Measurements from ENCODE around the gene ATP5F1E. TPM values are rescaled to one million over a fixed set of nuclear protein-coding genes. Genes with fewer than 3 reads are reported as not detected.

Gene ATP5F1E
- total RNA-seq, 1 donor from 2014 or later: 94.4 TPM

DNA sequence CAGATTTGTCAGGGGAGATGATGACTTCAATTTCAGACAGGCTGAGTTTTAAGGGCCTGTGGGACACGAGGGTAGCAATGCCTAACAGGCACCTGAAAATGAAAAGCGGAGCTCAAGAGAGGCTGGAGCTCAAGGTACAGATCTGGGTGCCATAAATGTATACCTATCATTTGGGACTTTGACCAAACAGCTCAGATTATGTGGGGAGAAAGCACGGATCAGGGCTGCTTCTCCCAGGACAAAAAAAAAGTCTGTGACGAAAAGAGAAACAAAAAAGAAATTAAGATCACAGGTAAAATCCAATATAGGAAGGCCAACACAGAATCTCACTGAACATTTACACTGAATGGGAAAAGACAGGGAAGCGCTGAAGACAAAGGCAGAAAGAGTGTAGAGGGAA, 8.5 kb upstream of the ATP5F1E start:
- Mint-ChIP-seq H3K27me3 (ENCODE audit: low read depth, unreplicated experiment) (no peaks in the 10 kb centered on the region), H3K9me3 (ENCODE audit: unreplicated experiment) (no peaks in the 10 kb centered on the region), H3K36me3 (ENCODE audit: low read depth, unreplicated experiment) (peaks cover 12% of the 10 kb centered on the region), H3K4me1 (ENCODE audit: low read depth, unreplicated experiment) (peaks cover 22% of the 10 kb centered on the region), H3K27ac (ENCODE audit: unreplicated experiment) (no peak overlapping the region), H3K4me3 (ENCODE audit: unreplicated experiment) (peak overlapping the region; percentile 73)
- no peaks in the 10 kb centered on the region for H3K27me3 ChIP-seq (ENCODE audit: insufficient read depth, low read length)
- no peaks in the 10 kb centered on the region for H3K4me1 ChIP-seq (ENCODE audit: insufficient read depth, low read length)
- TF ChIP-seq, protein P1, sequence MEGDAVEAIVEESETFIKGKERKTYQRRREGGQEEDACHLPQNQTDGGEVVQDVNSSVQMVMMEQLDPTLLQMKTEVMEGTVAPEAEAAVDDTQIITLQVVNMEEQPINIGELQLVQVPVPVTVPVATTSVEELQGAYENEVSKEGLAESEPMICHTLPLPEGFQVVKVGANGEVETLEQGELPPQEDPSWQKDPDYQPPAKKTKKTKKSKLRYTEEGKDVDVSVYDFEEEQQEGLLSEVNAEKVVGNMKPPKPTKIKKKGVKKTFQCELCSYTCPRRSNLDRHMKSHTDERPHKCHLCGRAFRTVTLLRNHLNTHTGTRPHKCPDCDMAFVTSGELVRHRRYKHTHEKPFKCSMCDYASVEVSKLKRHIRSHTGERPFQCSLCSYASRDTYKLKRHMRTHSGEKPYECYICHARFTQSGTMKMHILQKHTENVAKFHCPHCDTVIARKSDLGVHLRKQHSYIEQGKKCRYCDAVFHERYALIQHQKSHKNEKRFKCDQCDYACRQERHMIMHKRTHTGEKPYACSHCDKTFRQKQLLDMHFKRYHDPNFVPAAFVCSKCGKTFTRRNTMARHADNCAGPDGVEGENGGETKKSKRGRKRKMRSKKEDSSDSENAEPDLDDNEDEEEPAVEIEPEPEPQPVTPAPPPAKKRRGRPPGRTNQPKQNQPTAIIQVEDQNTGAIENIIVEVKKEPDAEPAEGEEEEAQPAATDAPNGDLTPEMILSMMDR (IDR thresholded peaks at IDR 0.05; ENCODE audit: insufficient read depth, low read depth, low read length): no peak
- no peak for TF ChIP-seq EZH2 (IDR thresholded peaks at IDR 0.05; ENCODE audit: insufficient read depth, low read length)
- FAIRE-seq (no peak), DNase-seq (ENCODE audit: low read depth) (no peak)
- peak overlapping the region; percentile 92 for H3K4me2 ChIP-seq (ENCODE audit: low read length)
- H3K27ac ChIP-seq (ENCODE audit: low read depth, low read length): no peak overlapping the region
- peaks cover 63% of the 10 kb centered on the region for H3K79me2 ChIP-seq (ENCODE audit: insufficient read depth, low read length)
- no peak overlapping the region for H2AFZ ChIP-seq (ENCODE audit: low read depth, low read length)
- peaks cover 16% of the 10 kb centered on the region for H4K20me1 ChIP-seq (ENCODE audit: insufficient read depth, low read length)
- H3K9ac ChIP-seq (ENCODE audit: low read length): no peak overlapping the region
- H3K36me3 ChIP-seq (ENCODE audit: insufficient read depth, low read length): peaks cover 20% of the 10 kb centered on the region
- no peaks in the 10 kb centered on the region for H3K9me3 ChIP-seq (ENCODE audit: insufficient read depth, low read depth, low read length)
- no peak overlapping the region for H3K4me3 ChIP-seq (ENCODE audit: insufficient read depth, low read depth, low read length)

DNA sequence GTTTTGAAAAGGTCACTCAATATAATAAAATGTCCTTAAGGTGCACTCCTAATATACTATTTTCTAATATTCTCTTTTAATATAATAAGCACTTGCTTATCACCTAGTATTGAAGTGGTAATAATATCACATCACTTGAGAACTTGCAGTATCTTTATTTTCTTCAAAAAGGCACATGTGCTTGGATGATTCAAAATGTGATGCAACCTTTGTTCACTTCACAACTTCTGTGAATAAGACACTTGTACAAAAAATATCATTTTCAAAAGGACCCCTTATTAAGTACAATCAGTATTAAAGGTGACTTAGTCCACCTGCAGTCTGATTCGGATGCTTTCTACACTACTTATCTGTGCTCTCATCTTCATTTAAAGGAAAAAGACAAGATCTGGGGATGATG, 7.1 kb upstream of the ATP5F1E start:
- peak overlapping the region; percentile 81 for H3K27ac Mint-ChIP-seq (ENCODE audit: unreplicated experiment)
- H3K79me2 ChIP-seq (ENCODE audit: insufficient read depth, low read length): peaks cover 63% of the 10 kb centered on the region
- H3K4me1 ChIP-seq (ENCODE audit: insufficient read depth, low read length): no peaks in the 10 kb centered on the region
- peaks cover 16% of the 10 kb centered on the region for H4K20me1 ChIP-seq (ENCODE audit: insufficient read depth, low read length)
- peaks cover 22% of the 10 kb centered on the region for H3K4me1 Mint-ChIP-seq (ENCODE audit: low read depth, unreplicated experiment)
- no peaks in the 10 kb centered on the region for H3K9me3 Mint-ChIP-seq (ENCODE audit: unreplicated experiment)
- no peak overlapping the region for H3K4me3 Mint-ChIP-seq (ENCODE audit: unreplicated experiment)
- no peak overlapping the region for H3K9ac ChIP-seq (ENCODE audit: low read length)
- no peaks in the 10 kb centered on the region for H3K27me3 ChIP-seq (ENCODE audit: insufficient read depth, low read length)
- H3K27me3 Mint-ChIP-seq (ENCODE audit: low read depth, unreplicated experiment): no peaks in the 10 kb centered on the region
- peaks cover 16% of the 10 kb centered on the region for H3K36me3 Mint-ChIP-seq (ENCODE audit: low read depth, unreplicated experiment)
- peaks cover 29% of the 10 kb centered on the region for H3K36me3 ChIP-seq (ENCODE audit: insufficient read depth, low read length)
- no peak overlapping the region for H3K4me3 ChIP-seq (ENCODE audit: insufficient read depth, low read depth, low read length)
- no peak overlapping the region for H3K4me2 ChIP-seq (ENCODE audit: low read length)
- H2AFZ ChIP-seq (ENCODE audit: low read depth, low read length): no peak overlapping the region
- FAIRE-seq (no peak), DNase-seq (ENCODE audit: low read depth) (no peak)
- H3K9me3 ChIP-seq (ENCODE audit: insufficient read depth, low read depth, low read length): no peaks in the 10 kb centered on the region
- no peak overlapping the region for H3K27ac ChIP-seq (ENCODE audit: low read depth, low read length)
- TF ChIP-seq, protein P1 (IDR thresholded peaks at IDR 0.05; ENCODE audit: insufficient read depth, low read depth, low read length): no peak
- TF ChIP-seq EZH2 (IDR thresholded peaks at IDR 0.05; ENCODE audit: insufficient read depth, low read length): no peak

DNA sequence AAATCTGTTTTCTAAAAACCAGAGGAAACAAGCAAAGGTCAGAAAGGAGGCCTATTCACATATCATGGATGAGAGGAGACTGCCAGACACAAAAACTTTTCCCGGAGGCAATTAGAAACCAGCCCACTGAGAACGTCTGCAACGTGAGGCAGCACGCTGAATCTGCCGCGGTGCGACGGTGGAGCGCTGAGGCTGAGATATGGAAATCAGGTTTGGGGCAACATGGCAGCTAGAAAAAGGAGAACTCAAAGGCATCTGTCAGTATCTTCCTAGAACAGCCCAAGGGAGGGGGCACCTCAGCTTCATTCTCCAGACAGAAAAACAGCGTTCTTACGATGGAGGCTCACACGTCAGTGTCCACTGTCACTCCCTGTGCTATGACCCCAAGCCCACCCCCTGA, 5.3 kb upstream of the ATP5F1E start:
- Histone ChIP-seq H4K20me1 (ENCODE audit: insufficient read depth, low read length) (peaks cover 16% of the 10 kb centered on the region), H3K4me1 (ENCODE audit: insufficient read depth, low read length) (no peaks in the 10 kb centered on the region)
- H3K36me3 Mint-ChIP-seq (ENCODE audit: low read depth, unreplicated experiment): peaks cover 16% of the 10 kb centered on the region

More for the DNA sequence above, 5.3 kb upstream of the ATP5F1E start:
- Histone ChIP-seq H3K4me2 (ENCODE audit: low read length) (no peak overlapping the region), H3K79me2 (ENCODE audit: insufficient read depth, low read length) (peaks cover 61% of the 10 kb centered on the region), H2AFZ (ENCODE audit: low read depth, low read length) (no peak overlapping the region), H3K9me3 (ENCODE audit: insufficient read depth, low read depth, low read length) (no peaks in the 10 kb centered on the region), H3K4me3 (ENCODE audit: insufficient read depth, low read depth, low read length) (no peak overlapping the region), H3K36me3 (ENCODE audit: insufficient read depth, low read length) (peaks cover 29% of the 10 kb centered on the region), H3K27me3 (ENCODE audit: insufficient read depth, low read length) (no peaks in the 10 kb centered on the region), H3K9ac (ENCODE audit: low read length) (no peak overlapping the region), H3K27ac (ENCODE audit: low read depth, low read length) (no peak overlapping the region)
- TF ChIP-seq EZH2 (IDR thresholded peaks at IDR 0.05; ENCODE audit: insufficient read depth, low read length): no peak
- TF ChIP-seq, protein P1 (IDR thresholded peaks at IDR 0.05; ENCODE audit: insufficient read depth, low read depth, low read length): no peak
- DNase-seq (ENCODE audit: low read depth) (no peak), FAIRE-seq (no peak)
- H3K4me1 Mint-ChIP-seq (ENCODE audit: low read depth, unreplicated experiment): peaks cover 27% of the 10 kb centered on the region
- H3K27me3 Mint-ChIP-seq (ENCODE audit: low read depth, unreplicated experiment): no peaks in the 10 kb centered on the region
- H3K9me3 Mint-ChIP-seq (ENCODE audit: unreplicated experiment): no peaks in the 10 kb centered on the region
- no peak overlapping the region for H3K4me3 Mint-ChIP-seq (ENCODE audit: unreplicated experiment)
- H3K27ac Mint-ChIP-seq (ENCODE audit: unreplicated experiment): no peak overlapping the region

Measured in astrocyte (in vitro differentiated cells and primary cell).